Measurements from ENCODE around the gene FBXO28. TPM values are rescaled to one million over a fixed set of nuclear protein-coding genes. Genes with fewer than 3 reads are reported as not detected.

FBXO28 gene
- total RNA-seq, 1 experiment from 2014 or later: 37.0 TPM

GRCh38 chr1:224170343-224170742 is 56.4 kb downstream of the FBXO28 start:
- Histone ChIP-seq H2AFZ (ENCODE audit: low read depth, low read length, poor library complexity, severe bottlenecking) (no peak overlapping the region), H3K27ac (ENCODE audit: low read depth, low read length) (no peak overlapping the region), H3K9me2 (ENCODE audit: insufficient read depth) (no peaks in the 10 kb centered on the region), H3K36me3 (ENCODE audit: control insufficient read depth in 1 of 2, insufficient read depth in 2 of 2, low read length in 2 of 2) (no peaks in the 10 kb centered on the region), H4K20me1 (ENCODE audit: insufficient read depth) (no peaks in the 10 kb centered on the region), H3K79me2 (ENCODE audit: insufficient read depth, low read length) (no peaks in the 10 kb centered on the region), H3K4me3 (replicated peaks in 1 of 2; ENCODE audit: low read depth in 1 of 2, low read length in 2 of 2) (no peak overlapping the region), H3K4me1 (ENCODE audit: control insufficient read depth in 1 of 2, insufficient read depth in 2 of 2, low read length in 2 of 2) (peaks cover 0 to 7% of the 10 kb centered on the region in 2 experiments; a peak in 1 of 4 replicates), H3K9me3 (ENCODE audit: control insufficient read depth in 1 of 2, insufficient read depth in 1 of 2, low read depth in 1 of 2, low read length in 2 of 2) (no peaks in the 10 kb centered on the region), H3K4me2 (ENCODE audit: low read length) (no peak overlapping the region), H3K9ac (ENCODE audit: low read length) (no peak overlapping the region), H3K27me3 (ENCODE audit: insufficient read depth, low read length) (no peaks in the 10 kb centered on the region)
- TF ChIP-seq EZH2 (IDR thresholded peaks at IDR 0.05) (no peak), ELF1 (IDR thresholded peaks at IDR 0.05; ENCODE audit: borderline replicate concordance, low read depth) (no peak), YY1 (IDR thresholded peaks at IDR 0.05; ENCODE audit: extremely low read depth, insufficient replicate concordance, low read depth, low read length) (no peak), JUND (IDR thresholded peaks at IDR 0.05) (no peak), POLR2AphosphoS5 (IDR thresholded peaks at IDR 0.05; ENCODE audit: low read depth, low read length) (no peak)
- ChIA-PET POLR2A (no interaction called here), RAD21 (ENCODE audit: low non-redundant PET in 1 of 2, low total read pairs in 2 of 2, uncharacterized antibody in 2 of 2, unreplicated experiment in 2 of 2) (no interaction called here), CTCF (no interaction called here)
- DNase-seq (ENCODE audit: low read depth, low spot score): no peak
- intact Hi-C loops (cut with micrococcal nuclease): no loop called here
- ATAC-seq: peak; percentile 20; the same call in 1 of the 2 replicates
- no TSS peak for BruUV-seq (replicated peaks)

- no peak for TF ChIP-seq ZFX (IDR thresholded peaks at IDR 0.05)
- no peak for TF ChIP-seq ATF3 (IDR thresholded peaks at IDR 0.05)
- no peak for TF ChIP-seq SIN3A (IDR thresholded peaks at IDR 0.05; ENCODE audit: low read depth)
- TF ChIP-seq CTCF (IDR thresholded peaks at IDR 0.05 in 2 of 3, conservative IDR thresholded peaks at IDR 0.05 in 1 of 3; ENCODE audit: borderline replicate concordance in 1 of 3, insufficient read depth in 1 of 3, low read depth in 2 of 3, low read length in 2 of 3): peak in 2 of 3 experiments; percentile 39 to 42; a peak in 2 of 6 replicates
- TF ChIP-seq YY1 (IDR thresholded peaks at IDR 0.05; ENCODE audit: extremely low read depth, insufficient replicate concordance, low read depth, low read length): no peak
- peak; percentile 35 for TF ChIP-seq RAD21 (IDR thresholded peaks at IDR 0.05; ENCODE audit: low read depth)
- Histone ChIP-seq H3K4me2 (ENCODE audit: low read length) (no peak overlapping the region), H3K9ac (ENCODE audit: low read length) (no peak overlapping the region), H3K9me3 (ENCODE audit: control insufficient read depth in 1 of 2, insufficient read depth in 1 of 2, low read depth in 1 of 2, low read length in 2 of 2) (no peaks in the 10 kb centered on the region), H2AFZ (ENCODE audit: low read depth, low read length, poor library complexity, severe bottlenecking) (no peak overlapping the region), H3K4me1 (ENCODE audit: control insufficient read depth in 1 of 2, insufficient read depth in 2 of 2, low read length in 2 of 2) (peaks cover 0 to 7% of the 10 kb centered on the region in 2 experiments; a peak in 1 of 4 replicates), H3K4me3 (replicated peaks in 1 of 2; ENCODE audit: low read depth in 1 of 2, low read length in 2 of 2) (no peak overlapping the region), H3K9me2 (ENCODE audit: insufficient read depth) (no peaks in the 10 kb centered on the region), H4K20me1 (ENCODE audit: insufficient read depth) (no peaks in the 10 kb centered on the region), H3K36me3 (ENCODE audit: control insufficient read depth in 1 of 2, insufficient read depth in 2 of 2, low read length in 2 of 2) (no peaks in the 10 kb centered on the region), H3K27me3 (ENCODE audit: insufficient read depth, low read length) (no peaks in the 10 kb centered on the region), H3K27ac (ENCODE audit: low read depth, low read length) (no peak overlapping the region), H3K79me2 (ENCODE audit: insufficient read depth, low read length) (no peaks in the 10 kb centered on the region)
- BruUV-seq (replicated peaks): no TSS peak
- ATAC-seq (peak; percentile 65), DNase-seq (ENCODE audit: low read depth, low spot score) (no peak)
- intact Hi-C loops (cut with micrococcal nuclease): no loop called here
- RAD21 ChIA-PET (ENCODE audit: low non-redundant PET in 1 of 2, low total read pairs in 2 of 2, uncharacterized antibody in 2 of 2, unreplicated experiment in 2 of 2): no interaction called here
- CTCF ChIA-PET: no interaction called here
- POLR2A ChIA-PET: no interaction called here
These were observed 57.0 kb downstream of the FBXO28 start for GRCh38 chr1:224170748-224171478.

All from HCT116 (cell line).